GM12878 (cell line): ENCODE measurements around the gene MSMB. TPM values are rescaled to one million over a fixed set of nuclear protein-coding genes. Genes with fewer than 3 reads are reported as not detected.

ENCODE experiments used
- ATF7 ChIP-seq: fragments of 450-650 bp; IDR thresholded peaks from 2 replicates; pipeline ENCODE4 v1.6.1; 2016; ENCODE audit warnings: low read depth, mild to moderate bottlenecking
- CEBPB ChIP-seq, 2 experiments: fragments of 150-350 bp in 1 of 2; IDR thresholded peaks; 2 replicates each; pipeline ENCODE4 v1.6.1; 2012 to 2014; ENCODE audit warnings: low read depth in 2 of 2, low read length in 2 of 2, borderline replicate concordance in 1 of 2, inconsistent platforms in 1 of 2
- FOXM1 ChIP-seq: IDR thresholded peaks from 2 replicates; pipeline ENCODE4 v1.6.1; 2012; ENCODE audit warnings: low read depth, mild to moderate bottlenecking, inconsistent platforms, low read length, moderate library complexity
- HDGF ChIP-seq: fragments of 450-650 bp; IDR thresholded peaks from 2 replicates; pipeline ENCODE4 v1.6.1; 2016; ENCODE audit warnings: antibody characterized with exemption
- LARP7 ChIP-seq: fragments of 450-650 bp; IDR thresholded peaks from 2 replicates; pipeline ENCODE4 v1.6.1; 2017; ENCODE audit warnings: mild to moderate bottlenecking
- RAD21 ChIP-seq: IDR thresholded peaks from 2 replicates; pipeline ENCODE4 v1.6.1; 2011; ENCODE audit warnings: mild to moderate bottlenecking, low read depth, low read length, moderate library complexity; ENCODE audit not compliant: insufficient read depth
- SREBF2 ChIP-seq: IDR thresholded peaks from 2 replicates; pipeline ENCODE4 v1.6.1; 2012; ENCODE audit warnings: mild to moderate bottlenecking, low read length
- TCF3 ChIP-seq: IDR thresholded peaks from 2 replicates; pipeline ENCODE4 v1.6.1; 2012; ENCODE audit warnings: low read depth, mild to moderate bottlenecking, low read length, borderline replicate concordance; ENCODE audit not compliant: insufficient read depth
- ZBTB33 ChIP-seq: fragments of 450-650 bp; IDR thresholded peaks from 2 replicates; pipeline ENCODE4 v1.6.1; 2017; ENCODE audit warnings: mild to moderate bottlenecking
- ZNF384 ChIP-seq: IDR thresholded peaks from 2 replicates; pipeline ENCODE4 v1.6.1; 2012; ENCODE audit warnings: low read depth, mild to moderate bottlenecking, low read length, improper control_type of control experiment, borderline replicate concordance
- ZNF592 ChIP-seq: fragments of 450-650 bp; IDR thresholded peaks from 2 replicates; pipeline ENCODE4 v1.6.1; 2017; ENCODE audit warnings: mild to moderate bottlenecking, moderate library complexity
- polyA plus RNA-seq, 11 experiments: library from polyadenylated mRNA; depleted of rRNA in 4 of 11; unstranded in 6 of 11; stranded (reverse) in 5 of 11; fragments of >200 nt; fragmentation: Nextera tagmentation in 4 of 11; fragmentation: Illumina TruSeq in 1 of 11; extraction: Ambion mirVana in 4 of 11; extraction: Trizol in 1 of 11; gene quantifications; 1 replicate in 1 of 11; 2 replicates in 10 of 11; pipeline versions ENCODE4 v1.2.1 to v1.2.3, GENCODE V29; 2011 to 2016; ENCODE audit warnings: inconsistent platforms in 2 of 11, missing spikeins in 2 of 11, low read depth in 1 of 11
- total RNA-seq, 4 experiments: library from RNA; depleted of rRNA in 3 of 4; stranded (reverse); fragments of >200 nt in 3 of 4; fragmentation: Illumina TruSeq in 1 of 4; extraction: Trizol in 1 of 4; gene quantifications; 2 replicates each; pipeline versions ENCODE4 v1.2.1 to v1.2.3, GENCODE V29; 2013 to 2021
- TF ChIP-seq, protein P1 (sequence below): IDR thresholded peaks from 2 replicates; pipeline ENCODE4 v1.6.1; 2011; ENCODE audit warnings: low read depth, mild to moderate bottlenecking, low read length, moderate library complexity, borderline replicate concordance; ENCODE audit errors: extremely low read depth
- TF ChIP-seq, protein P2 (sequence below): fragments of 450-650 bp; IDR thresholded peaks from 2 replicates; pipeline ENCODE4 v1.6.1; 2017; ENCODE audit warnings: borderline replicate concordance
- TF ChIP-seq, protein P3 (sequence below): fragments of 450-650 bp; IDR thresholded peaks from 2 replicates; pipeline ENCODE4 v1.6.1; 2017; ENCODE audit warnings: low read depth, mild to moderate bottlenecking, moderate library complexity
- TF ChIP-seq, protein P4 (sequence below): fragments of 450-650 bp; formaldehyde crosslinking; IDR thresholded peaks from 2 replicates; pipeline ENCODE4 v1.4.0; 2020; ENCODE audit warnings: mild to moderate bottlenecking, moderate library complexity

The MSMB gene
- total and polyA plus RNA-seq, 10 of the 15 experiments (the other 5 are each of a cell fraction or from before 2014, with no cell fraction given), result not detected

DNA sequence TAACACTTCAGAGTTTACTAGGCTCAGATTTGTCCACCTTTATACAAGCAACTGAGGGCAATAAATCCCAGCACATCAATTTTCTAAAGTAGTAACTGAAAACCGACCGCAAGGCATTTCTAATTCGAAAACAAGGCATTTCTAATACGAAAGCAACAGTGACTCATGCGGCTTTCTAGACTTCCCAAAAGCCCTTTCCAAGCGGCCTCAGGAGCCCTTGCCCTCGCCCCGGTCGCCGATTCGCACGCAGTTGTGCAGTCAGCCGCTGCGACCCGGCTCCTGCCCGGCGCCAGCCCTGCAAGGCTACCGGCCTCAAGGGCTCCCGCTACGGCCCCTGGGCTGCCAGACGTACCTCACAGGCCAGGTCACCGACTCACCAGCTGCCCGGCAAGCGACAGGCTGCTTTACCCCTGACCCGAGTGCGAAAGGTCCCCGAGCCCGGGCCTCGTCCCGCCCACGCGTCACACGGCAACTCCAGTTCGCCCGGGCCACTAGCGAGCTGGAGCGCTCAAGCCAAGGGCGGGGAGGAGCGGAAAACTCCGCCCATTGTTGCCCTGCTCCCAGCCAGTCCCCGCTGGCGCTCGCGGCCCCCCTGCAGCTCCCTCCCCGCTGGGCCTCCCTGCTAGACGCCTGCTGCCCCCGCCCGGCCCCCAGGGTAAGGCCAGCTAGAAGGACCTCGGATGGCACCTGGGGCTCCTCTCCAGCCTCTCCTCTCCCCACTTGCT lies 22.9 kb downstream of the MSMB start (continued):
- no peak for TF ChIP-seq CEBPB (IDR thresholded peaks at IDR 0.05; ENCODE audit: borderline replicate concordance in 1 of 2, low read depth in 2 of 2, low read length in 2 of 2)
- no peak for TF ChIP-seq TCF3
- peak; percentile 96 for TF ChIP-seq HDGF
- peak; percentile 30; the same call in 1 of the 2 replicates for TF ChIP-seq RAD21
- no peak for TF ChIP-seq ZBTB33
- TF ChIP-seq, protein P1, sequence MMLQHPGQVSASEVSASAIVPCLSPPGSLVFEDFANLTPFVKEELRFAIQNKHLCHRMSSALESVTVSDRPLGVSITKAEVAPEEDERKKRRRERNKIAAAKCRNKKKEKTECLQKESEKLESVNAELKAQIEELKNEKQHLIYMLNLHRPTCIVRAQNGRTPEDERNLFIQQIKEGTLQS, result no peak
- TF ChIP-seq ATF7, result no peak
- TF ChIP-seq, protein P2, sequence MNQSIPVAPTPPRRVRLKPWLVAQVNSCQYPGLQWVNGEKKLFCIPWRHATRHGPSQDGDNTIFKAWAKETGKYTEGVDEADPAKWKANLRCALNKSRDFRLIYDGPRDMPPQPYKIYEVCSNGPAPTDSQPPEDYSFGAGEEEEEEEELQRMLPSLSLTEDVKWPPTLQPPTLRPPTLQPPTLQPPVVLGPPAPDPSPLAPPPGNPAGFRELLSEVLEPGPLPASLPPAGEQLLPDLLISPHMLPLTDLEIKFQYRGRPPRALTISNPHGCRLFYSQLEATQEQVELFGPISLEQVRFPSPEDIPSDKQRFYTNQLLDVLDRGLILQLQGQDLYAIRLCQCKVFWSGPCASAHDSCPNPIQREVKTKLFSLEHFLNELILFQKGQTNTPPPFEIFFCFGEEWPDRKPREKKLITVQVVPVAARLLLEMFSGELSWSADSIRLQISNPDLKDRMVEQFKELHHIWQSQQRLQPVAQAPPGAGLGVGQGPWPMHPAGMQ, result no peak
- TF ChIP-seq SREBF2, result no peak
- peak; percentile 81 for TF ChIP-seq LARP7
- TF ChIP-seq, protein P3, sequence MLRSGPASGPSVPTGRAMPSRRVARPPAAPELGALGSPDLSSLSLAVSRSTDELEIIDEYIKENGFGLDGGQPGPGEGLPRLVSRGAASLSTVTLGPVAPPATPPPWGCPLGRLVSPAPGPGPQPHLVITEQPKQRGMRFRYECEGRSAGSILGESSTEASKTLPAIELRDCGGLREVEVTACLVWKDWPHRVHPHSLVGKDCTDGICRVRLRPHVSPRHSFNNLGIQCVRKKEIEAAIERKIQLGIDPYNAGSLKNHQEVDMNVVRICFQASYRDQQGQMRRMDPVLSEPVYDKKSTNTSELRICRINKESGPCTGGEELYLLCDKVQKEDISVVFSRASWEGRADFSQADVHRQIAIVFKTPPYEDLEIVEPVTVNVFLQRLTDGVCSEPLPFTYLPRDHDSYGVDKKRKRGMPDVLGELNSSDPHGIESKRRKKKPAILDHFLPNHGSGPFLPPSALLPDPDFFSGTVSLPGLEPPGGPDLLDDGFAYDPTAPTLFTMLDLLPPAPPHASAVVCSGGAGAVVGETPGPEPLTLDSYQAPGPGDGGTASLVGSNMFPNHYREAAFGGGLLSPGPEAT, result no peak
- TF ChIP-seq FOXM1, result no peak
- TF ChIP-seq ZNF592, result no peak
- TF ChIP-seq ZNF384, result no peak
- TF ChIP-seq, protein P4, sequence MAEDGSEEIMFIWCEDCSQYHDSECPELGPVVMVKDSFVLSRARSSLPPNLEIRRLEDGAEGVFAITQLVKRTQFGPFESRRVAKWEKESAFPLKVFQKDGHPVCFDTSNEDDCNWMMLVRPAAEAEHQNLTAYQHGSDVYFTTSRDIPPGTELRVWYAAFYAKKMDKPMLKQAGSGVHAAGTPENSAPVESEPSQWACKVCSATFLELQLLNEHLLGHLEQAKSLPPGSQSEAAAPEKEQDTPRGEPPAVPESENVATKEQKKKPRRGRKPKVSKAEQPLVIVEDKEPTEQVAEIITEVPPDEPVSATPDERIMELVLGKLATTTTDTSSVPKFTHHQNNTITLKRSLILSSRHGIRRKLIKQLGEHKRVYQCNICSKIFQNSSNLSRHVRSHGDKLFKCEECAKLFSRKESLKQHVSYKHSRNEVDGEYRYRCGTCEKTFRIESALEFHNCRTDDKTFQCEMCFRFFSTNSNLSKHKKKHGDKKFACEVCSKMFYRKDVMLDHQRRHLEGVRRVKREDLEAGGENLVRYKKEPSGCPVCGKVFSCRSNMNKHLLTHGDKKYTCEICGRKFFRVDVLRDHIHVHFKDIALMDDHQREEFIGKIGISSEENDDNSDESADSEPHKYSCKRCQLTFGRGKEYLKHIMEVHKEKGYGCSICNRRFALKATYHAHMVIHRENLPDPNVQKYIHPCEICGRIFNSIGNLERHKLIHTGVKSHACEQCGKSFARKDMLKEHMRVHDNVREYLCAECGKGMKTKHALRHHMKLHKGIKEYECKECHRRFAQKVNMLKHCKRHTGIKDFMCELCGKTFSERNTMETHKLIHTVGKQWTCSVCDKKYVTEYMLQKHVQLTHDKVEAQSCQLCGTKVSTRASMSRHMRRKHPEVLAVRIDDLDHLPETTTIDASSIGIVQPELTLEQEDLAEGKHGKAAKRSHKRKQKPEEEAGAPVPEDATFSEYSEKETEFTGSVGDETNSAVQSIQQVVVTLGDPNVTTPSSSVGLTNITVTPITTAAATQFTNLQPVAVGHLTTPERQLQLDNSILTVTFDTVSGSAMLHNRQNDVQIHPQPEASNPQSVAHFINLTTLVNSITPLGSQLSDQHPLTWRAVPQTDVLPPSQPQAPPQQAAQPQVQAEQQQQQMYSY (CRISPR knock-in tag), result no peak
